HG02973 (cell line): ENCODE measurements around the gene PBX2.

Experiments
- ATAC-seq: cut with Tn5 transposase; IDR thresholded peaks from one replicate; pipeline ENCODE4 v1.9.1; 2021; ENCODE audit warnings: moderate library complexity; ENCODE audit not compliant: unreplicated experiment

PBX2 gene

DNA sequence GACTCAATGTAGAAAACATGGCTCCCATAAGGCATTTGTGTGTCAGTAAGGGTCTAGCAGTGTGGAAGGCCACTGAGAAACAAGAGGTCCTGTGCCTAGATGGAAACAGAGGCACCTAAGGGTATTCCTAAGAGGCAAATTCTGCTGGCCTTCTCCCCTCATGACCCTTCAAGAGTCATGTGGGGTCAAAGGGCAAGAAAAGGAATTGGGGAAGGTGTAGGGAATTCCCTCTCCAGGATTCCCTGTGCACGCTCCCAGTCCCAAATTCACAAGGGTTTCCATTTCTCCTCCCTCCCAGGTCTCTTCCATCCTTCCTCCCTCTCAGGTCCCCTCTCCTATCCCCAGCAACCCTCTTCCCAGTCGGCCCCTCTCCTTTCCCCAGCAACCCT, 14.7 kb downstream of the PBX2 start:
- no peak for ATAC-seq

DNA sequence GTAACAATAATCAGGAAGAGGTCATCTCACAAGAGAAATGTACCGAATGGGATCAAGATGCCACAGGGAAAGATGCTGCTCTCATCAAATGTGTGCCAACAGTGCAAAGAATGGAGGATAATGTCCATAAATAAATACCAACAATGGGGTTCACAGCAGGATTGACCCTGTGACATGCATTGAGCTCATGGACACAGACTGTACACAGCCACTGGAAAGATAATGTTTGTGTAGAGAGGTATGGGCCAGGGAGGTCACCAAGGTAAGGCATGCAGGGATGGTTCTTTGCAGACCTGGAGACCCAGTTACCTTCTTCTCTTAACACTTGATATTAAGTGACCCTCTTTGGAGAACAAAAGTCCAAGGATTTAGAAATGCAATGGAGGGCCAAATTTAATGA, 15.6 kb downstream of the PBX2 start:
- no peak for ATAC-seq

GRCh38 chr6:32173051-32173727, 16.8 kb downstream of the PBX2 start:
- ATAC-seq: no peak

DNA sequence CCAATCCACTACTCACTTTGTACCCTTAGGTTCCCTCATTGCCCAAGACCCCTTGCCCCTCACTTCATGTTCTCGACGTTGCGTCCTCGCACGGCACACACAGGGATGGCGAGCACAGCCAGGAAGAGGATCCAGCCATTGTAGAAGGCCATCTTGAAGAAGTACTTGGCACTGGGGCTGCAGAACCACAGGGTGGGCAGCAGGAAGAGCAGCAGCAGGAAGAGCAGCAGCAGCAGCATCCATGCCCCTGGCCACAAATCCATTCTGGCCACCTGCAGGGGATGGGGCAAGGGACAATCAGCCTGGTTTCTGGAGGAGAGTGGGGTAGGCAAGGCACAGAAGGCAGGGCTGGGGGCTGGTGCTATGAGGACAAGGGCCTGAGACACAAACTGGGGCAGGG, 18.8 kb downstream of the PBX2 start:
- no peak for ATAC-seq

GRCh38 chr6:32170294-32170693, 19.7 kb downstream of the PBX2 start:
- ATAC-seq: no peak

GRCh38 chr6:32168807-32169591, 21.0 kb downstream of the PBX2 start:
- no peak for ATAC-seq

DNA sequence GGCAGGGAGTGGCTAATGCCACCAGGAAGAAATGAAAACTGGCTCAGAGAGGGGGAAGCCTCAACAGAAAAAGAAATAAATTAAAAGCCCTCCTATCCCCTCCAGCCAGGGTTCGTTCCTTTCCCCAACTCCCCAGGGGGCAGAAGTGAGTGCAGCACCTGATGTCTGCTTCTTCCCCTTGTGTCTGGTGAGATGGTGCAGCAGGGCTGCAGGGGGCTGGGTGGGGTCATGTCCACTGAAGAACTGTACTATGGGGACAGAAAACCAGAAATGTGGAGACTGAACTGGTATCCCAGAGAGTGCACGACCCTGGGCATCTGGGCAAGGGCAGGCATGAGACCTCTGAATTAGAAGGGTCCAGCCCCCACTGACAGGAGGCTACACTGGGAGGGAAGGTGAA, 21.7 kb downstream of the PBX2 start:
- ATAC-seq: no peak

DNA sequence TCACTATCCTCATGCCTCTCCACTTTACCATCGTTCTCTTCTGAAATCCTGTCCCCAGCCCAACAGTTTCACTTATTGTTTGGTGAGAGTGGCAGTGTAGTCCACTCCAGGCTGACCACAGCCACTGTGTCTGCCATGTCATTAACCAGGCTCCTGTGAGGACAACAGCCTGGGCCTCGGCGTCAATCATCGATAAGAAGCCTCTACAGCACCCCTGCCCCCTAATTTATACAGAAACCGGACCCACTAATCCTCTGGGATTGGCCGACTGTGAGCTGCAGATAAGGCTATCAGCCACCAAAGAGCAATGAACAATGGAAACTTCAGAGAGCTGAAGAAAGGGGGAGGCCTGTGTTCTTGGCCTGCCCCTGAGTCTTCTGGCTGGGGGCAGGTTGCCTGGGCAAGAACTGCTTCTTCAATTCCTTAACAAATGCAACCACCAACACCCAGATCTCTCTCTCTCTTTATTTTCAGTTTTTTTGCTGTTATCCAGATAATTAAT, 22.2 kb downstream of the PBX2 start:
- no peak for ATAC-seq

DNA sequence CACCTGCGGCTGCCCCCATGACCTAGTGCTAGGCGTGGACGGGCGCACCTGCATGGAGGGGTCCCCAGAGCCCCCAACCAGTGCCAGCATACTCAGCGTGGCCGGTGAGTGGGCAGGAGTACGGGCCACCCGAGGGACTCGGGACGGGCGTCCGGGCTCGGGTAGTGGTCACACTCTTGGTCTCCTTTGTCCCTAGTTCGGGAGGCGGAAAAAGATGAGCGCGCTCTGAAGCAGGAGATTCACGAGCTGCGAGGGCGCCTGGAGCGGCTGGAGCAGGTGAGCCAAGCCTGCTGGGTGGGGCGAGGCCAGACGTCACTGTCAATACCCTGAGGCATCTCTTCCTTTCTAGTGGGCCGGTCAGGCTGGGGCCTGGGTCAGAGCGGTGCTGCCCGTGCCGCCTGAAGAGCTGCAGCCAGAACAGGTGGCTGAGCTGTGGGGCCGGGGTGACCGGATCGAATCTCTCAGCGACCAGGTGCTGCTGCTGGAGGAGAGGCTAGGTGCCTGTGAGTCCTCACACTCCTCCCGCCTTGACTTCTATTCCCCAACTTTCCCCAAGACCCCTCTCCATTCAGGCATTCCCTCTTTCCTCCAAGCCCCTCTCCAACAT, 22.7 kb downstream of the PBX2 start:
- no peak for ATAC-seq

DNA sequence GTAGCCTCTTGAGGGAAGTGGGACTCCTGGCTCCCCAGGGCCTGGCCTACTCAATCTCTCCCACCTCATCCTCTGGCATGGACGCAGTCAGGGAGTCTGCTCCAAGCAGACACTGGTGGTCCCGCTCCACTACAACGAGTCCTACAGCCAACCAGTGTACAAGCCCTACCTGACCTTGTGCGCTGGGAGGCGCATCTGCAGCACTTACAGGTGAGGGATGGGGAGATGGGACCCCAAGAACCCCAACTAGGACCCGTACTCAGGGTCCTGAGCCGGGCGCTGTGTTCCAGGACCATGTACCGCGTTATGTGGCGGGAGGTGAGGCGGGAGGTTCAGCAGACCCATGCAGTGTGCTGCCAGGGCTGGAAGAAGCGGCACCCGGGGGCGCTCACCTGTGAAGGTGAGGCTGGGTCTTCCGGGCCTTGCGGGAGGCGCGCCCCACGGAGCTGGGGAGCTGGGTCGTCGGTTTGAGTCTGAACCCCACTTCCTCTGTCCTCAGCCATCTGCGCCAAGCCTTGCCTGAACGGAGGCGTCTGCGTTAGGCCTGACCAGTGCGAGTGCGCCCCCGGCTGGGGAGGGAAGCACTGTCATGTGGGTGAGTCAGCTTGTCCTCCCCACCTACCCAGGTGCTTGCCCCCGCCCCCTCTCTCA, 23.5 kb downstream of the PBX2 start:
- ATAC-seq: no peak

DNA sequence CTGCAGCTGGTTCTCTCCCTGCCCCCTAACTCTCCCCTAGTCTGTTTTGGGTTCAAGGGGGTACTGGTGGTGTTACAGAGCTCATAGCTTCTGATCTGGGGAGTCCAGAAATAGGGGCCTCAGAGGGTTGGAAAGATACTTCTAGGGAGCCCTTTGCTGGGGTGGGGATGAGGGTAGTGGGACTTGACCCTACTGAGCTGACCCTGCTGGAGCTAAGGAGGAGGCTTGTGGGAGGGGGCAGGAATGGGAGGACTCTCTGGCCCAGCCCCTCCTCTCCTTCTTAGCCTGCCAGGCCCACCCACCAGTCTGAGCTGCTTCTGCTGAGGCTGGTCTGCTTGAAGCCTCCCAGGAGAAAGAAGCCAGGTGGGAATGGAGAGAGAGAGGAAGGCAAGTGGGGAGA, 25.7 kb downstream of the PBX2 start, which contains the start of gene EGFL8:
TSS of gene EGFL8 (plus strand) at position 301 of the 400 bp plus-strand sequence. CDS start 1,571 bp downstream, outside the sequence.
- ATAC-seq: no peak

DNA sequence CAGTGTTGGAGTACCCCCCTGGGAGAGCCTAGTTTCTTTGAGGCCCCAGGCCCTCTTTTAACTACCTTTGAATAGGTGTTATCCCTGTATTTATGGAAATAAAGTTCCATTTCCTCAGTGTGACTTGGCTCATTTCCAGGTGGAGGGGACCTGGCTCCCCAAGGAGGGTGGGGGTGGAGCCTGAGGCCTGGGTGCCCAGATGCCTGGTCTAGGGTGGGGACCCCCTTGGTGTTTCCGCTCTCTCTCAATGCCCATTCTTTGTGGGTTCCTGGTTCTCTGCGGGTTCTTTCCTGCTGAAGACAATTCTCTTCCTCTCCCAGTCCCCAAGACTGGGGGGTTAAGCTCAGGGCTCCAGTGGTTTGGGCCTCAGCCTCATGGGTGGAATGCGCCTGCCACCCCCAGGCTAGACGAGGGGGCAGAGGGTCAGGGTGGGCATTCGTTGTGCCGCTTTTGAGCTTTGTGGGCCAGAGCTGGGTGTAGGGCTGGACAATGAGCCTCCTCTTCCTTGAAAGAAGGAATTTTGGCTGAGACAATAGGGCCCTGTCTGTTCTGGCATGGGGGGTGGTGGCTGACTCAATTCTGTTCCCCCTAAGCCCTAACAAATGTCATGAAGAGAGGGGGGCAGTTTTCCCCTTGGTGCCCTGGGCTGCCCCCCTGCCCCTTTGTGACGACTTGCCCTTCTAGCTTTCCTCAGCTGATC, 26.3 kb downstream of the PBX2 start:
- ATAC-seq: no peak

DNA sequence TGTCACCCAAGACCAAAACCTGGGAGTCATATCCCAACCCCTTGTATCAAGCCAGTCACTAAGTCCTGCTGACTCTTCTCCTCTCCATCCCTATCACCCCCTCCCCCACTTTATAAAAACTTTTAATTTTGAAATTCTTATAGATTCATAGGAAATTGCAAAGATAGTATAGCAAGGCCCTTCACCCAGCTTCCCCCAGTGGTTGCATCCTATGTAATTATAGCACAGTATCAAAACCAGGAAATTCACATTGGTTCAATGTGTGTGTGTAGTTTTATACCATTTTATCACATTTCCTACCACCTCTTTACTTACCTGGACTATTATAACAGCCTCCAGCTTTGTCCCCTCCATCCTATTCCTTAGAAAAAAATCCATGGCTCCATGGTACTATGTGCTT, 31.9 kb downstream of the PBX2 start:
- no peak for ATAC-seq

DNA sequence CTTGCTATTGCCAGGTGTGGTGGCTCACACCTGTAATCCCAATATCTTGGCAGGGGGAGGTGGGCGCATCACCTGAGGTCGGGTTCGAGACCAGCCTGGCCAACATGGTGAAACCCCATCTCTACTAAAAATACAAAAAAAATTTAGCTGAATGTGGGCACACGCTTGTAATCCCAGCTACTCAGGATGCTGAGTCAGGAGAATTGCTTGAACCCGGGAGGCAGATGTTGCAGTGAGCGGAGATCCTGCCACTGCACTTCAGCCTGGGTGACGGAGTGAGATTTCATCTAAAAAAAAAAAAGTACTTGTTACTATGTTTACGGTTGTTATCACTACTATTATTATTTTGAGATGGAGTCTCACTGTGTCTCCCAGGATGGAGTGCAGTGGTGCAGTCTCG, 33.1 kb downstream of the PBX2 start:
- no peak for ATAC-seq

DNA sequence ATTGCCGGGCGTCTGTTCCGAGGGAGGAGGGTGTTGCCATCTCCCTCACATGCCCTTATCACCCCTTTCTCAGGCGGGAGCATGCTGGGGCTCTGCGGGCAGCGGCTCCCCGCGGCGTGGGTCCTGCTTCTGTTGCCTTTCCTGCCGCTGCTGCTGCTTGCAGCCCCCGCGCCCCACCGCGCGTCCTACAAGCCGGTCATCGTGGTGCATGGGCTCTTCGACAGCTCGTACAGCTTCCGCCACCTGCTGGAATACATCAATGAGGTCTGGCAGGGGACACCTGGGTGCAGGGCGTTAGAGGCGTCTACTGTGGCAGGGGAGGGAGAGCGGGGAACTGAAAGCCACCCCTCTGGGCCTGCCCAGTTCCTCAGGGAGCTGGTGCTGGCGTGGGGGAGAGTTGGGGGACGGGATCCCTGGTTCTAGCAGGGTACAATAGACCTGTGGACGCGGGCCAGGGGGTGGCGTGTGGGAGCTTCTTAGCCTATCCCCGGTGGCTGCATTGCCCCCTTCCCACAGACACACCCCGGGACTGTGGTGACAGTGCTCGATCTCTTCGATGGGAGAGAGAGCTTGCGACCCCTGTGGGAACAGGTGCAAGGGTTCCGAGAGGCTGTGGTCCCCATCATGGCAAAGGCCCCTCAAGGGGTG, 35.4 kb downstream of the PBX2 start:
- no peak for ATAC-seq

- ATAC-seq: no peak
Observed at GRCh38 chr6:32153564-32154513, 36.2 kb downstream of the PBX2 start, which contains the start of gene PPT2. Gene PPT2, plus strand, starts transcription at chr6:32154141. Its CDS starts 454 bp downstream, at chr6:32154595.

- ATAC-seq: no peak
Observed at GRCh38 chr6:32152769-32153563, 37.0 kb downstream of the PBX2 start.
